ENCODE measurements around the gene PPP1R8. TPM values are rescaled to one million over a fixed set of nuclear protein-coding genes. Genes with fewer than 3 reads are reported as not detected.
A peak's percentile ranks its signal among the peaks of the same experiment; 100 is the strongest.

PPP1R8 gene
- total and polyA plus RNA-seq, 4 donors: 43.8 to 57.5 (median 53.8) TPM

GRCh38 chr1:27886353-27886679 lies 55.7 kb downstream of the PPP1R8 start:
- H3K27ac ChIP-seq (ENCODE audit: low read depth, low read length): no peak overlapping the region
- H3K4me1 ChIP-seq (ENCODE audit: control insufficient read depth, insufficient read depth, low read length): no peaks in the 10 kb centered on the region
- H3K27me3 ChIP-seq (ENCODE audit: control insufficient read depth, insufficient read depth, low read length): no peaks in the 10 kb centered on the region
- WGBS (ENCODE audit: insufficient coverage): no CpG with 5 or more reads among the region's 2 CpGs
- no peaks in the 10 kb centered on the region for H3K9me3 ChIP-seq (ENCODE audit: control insufficient read depth, insufficient read depth, low read length)
- no peak overlapping the region for H3K4me3 ChIP-seq (ENCODE audit: low read depth, low read length)
- peaks cover 38% of the 10 kb centered on the region for H3K36me3 ChIP-seq (ENCODE audit: control insufficient read depth, insufficient read depth, low read length)
- no peak for DNase-seq (ENCODE audit: low read depth in 4 of 6, low spot score in 6 of 6)

GRCh38 chr1:27886744-27887143 lies 56.2 kb downstream of the PPP1R8 start:
- 100% methylated on average over 1 of the region's 3 CpGs for WGBS (ENCODE audit: insufficient coverage)
- DNase-seq (ENCODE audit: low read depth in 4 of 6, low spot score in 6 of 6): no peak
- Histone ChIP-seq H3K9me3 (ENCODE audit: control insufficient read depth, insufficient read depth, low read length) (no peaks in the 10 kb centered on the region), H3K4me3 (ENCODE audit: low read depth, low read length) (no peak overlapping the region), H3K36me3 (ENCODE audit: control insufficient read depth, insufficient read depth, low read length) (peaks cover 36% of the 10 kb centered on the region), H3K27ac (ENCODE audit: low read depth, low read length) (no peak overlapping the region), H3K4me1 (ENCODE audit: control insufficient read depth, insufficient read depth, low read length) (no peaks in the 10 kb centered on the region), H3K27me3 (ENCODE audit: control insufficient read depth, insufficient read depth, low read length) (no peaks in the 10 kb centered on the region)

GRCh38 chr1:27887215-27888021 lies 56.8 kb downstream of the PPP1R8 start:
- H3K27ac ChIP-seq (ENCODE audit: low read depth, low read length): no peak overlapping the region
- no peak for DNase-seq (ENCODE audit: low read depth in 4 of 6, low spot score in 6 of 6)
- no peak overlapping the region for H3K4me3 ChIP-seq (ENCODE audit: low read depth, low read length)
- H3K27me3 ChIP-seq (ENCODE audit: control insufficient read depth, insufficient read depth, low read length): no peaks in the 10 kb centered on the region
- H3K9me3 ChIP-seq (ENCODE audit: control insufficient read depth, insufficient read depth, low read length): no peaks in the 10 kb centered on the region
- WGBS (ENCODE audit: insufficient coverage): 78% methylated on average over 6 of the region's 8 CpGs
- peaks cover 29% of the 10 kb centered on the region for H3K36me3 ChIP-seq (ENCODE audit: control insufficient read depth, insufficient read depth, low read length)
- no peaks in the 10 kb centered on the region for H3K4me1 ChIP-seq (ENCODE audit: control insufficient read depth, insufficient read depth, low read length)

- peaks cover 33% of the 10 kb centered on the region for H3K36me3 ChIP-seq (ENCODE audit: control insufficient read depth, insufficient read depth, low read length)
- DNase-seq (ENCODE audit: low read depth in 4 of 6, low spot score in 6 of 6): no peak
- no peaks in the 10 kb centered on the region for H3K9me3 ChIP-seq (ENCODE audit: control insufficient read depth, insufficient read depth, low read length)
- no peak overlapping the region for H3K4me3 ChIP-seq (ENCODE audit: low read depth, low read length)
- no peaks in the 10 kb centered on the region for H3K4me1 ChIP-seq (ENCODE audit: control insufficient read depth, insufficient read depth, low read length)
- no peak overlapping the region for H3K27ac ChIP-seq (ENCODE audit: low read depth, low read length)
- H3K27me3 ChIP-seq (ENCODE audit: control insufficient read depth, insufficient read depth, low read length): no peaks in the 10 kb centered on the region
- WGBS (ENCODE audit: insufficient coverage): 88% methylated on average over 3 of the region's 3 CpGs
These were observed 58.9 kb downstream of the PPP1R8 start for GRCh38 chr1:27889506-27889905.

GRCh38 chr1:27891196-27891889 lies 60.8 kb downstream of the PPP1R8 start:
- peaks cover 47% of the 10 kb centered on the region for H3K36me3 ChIP-seq (ENCODE audit: control insufficient read depth, insufficient read depth, low read length)
- H3K4me3 ChIP-seq (ENCODE audit: low read depth, low read length): no peak overlapping the region
- 92% methylated on average over 4 of the region's 7 CpGs for WGBS (ENCODE audit: insufficient coverage)
- H3K4me1 ChIP-seq (ENCODE audit: control insufficient read depth, insufficient read depth, low read length): no peaks in the 10 kb centered on the region
- H3K9me3 ChIP-seq (ENCODE audit: control insufficient read depth, insufficient read depth, low read length): no peaks in the 10 kb centered on the region
- no peak for DNase-seq (ENCODE audit: low read depth in 4 of 6, low spot score in 6 of 6)
- H3K27me3 ChIP-seq (ENCODE audit: control insufficient read depth, insufficient read depth, low read length): no peaks in the 10 kb centered on the region
- no peak overlapping the region for H3K27ac ChIP-seq (ENCODE audit: low read depth, low read length)

- 25% methylated on average over 1 of the region's 3 CpGs for WGBS (ENCODE audit: insufficient coverage)
These were observed 63.9 kb downstream of the PPP1R8 start for GRCh38 chr1:27894521-27894920.

More at GRCh38 chr1:27894521-27894920, 63.9 kb downstream of the PPP1R8 start:
- no peak overlapping the region for H3K27ac ChIP-seq (ENCODE audit: low read depth, low read length)
- H3K36me3 ChIP-seq (ENCODE audit: control insufficient read depth, insufficient read depth, low read length): peaks cover 53% of the 10 kb centered on the region
- no peaks in the 10 kb centered on the region for H3K4me1 ChIP-seq (ENCODE audit: control insufficient read depth, insufficient read depth, low read length)
- DNase-seq (ENCODE audit: low read depth in 4 of 6, low spot score in 6 of 6): peak in 1 of 6 donors; percentile 41
- H3K9me3 ChIP-seq (ENCODE audit: control insufficient read depth, insufficient read depth, low read length): no peaks in the 10 kb centered on the region
- H3K27me3 ChIP-seq (ENCODE audit: control insufficient read depth, insufficient read depth, low read length): no peaks in the 10 kb centered on the region
- H3K4me3 ChIP-seq (ENCODE audit: low read depth, low read length): no peak overlapping the region

Small RNAs within 50 kb of the gene (small RNA-seq; reads per million reads assigned to genes)
- gene RNU6-1245P (ENCODE audit: low replicate concordance) (0.08 reads per million), gene SCARNA1 (ENCODE audit: low replicate concordance) (45.4 reads per million, percentile 97 among the genes with 10 or more reads in this experiment)

Other genes with a start within 250 kb of the PPP1R8 start
- 10 to 100 TPM; 13.2 to 22.8 TPM for gene AHDC1, start 226.6 kb upstream of the PPP1R8 start, total RNA-seq
- gene AHDC1, start 226.6 kb upstream of the PPP1R8 start, polyA plus RNA-seq (ENCODE audit: insufficient read length in 2 of 2): 10 to 100 TPM; 63.9 to 68.9 TPM
- 1 to 10 TPM; 5.3 to 8.5 TPM for gene FGR, start 195.6 kb upstream of the PPP1R8 start, total RNA-seq
- gene FGR, start 195.6 kb upstream of the PPP1R8 start, polyA plus RNA-seq (ENCODE audit: insufficient read length in 2 of 2): 1 to 10 TPM; 4.0 to 5.4 TPM
- gene IFI6, start 158.6 kb upstream of the PPP1R8 start, total RNA-seq: 100 to 1,000 TPM; 107 to 247 TPM
- gene IFI6, start 158.6 kb upstream of the PPP1R8 start, polyA plus RNA-seq (ENCODE audit: insufficient read length in 2 of 2): 100 to 1,000 TPM in 1 of 2 donors, 10 to 100 TPM in 1; 87.6 to 123 TPM
- 10 to 100 TPM; 11.4 to 22.1 TPM for gene FAM76A, start 104.8 kb upstream of the PPP1R8 start, total RNA-seq
- 10 to 100 TPM; 12.1 to 12.3 TPM for gene FAM76A, start 104.8 kb upstream of the PPP1R8 start, polyA plus RNA-seq (ENCODE audit: insufficient read length in 2 of 2)
- gene STX12, start 57.6 kb upstream of the PPP1R8 start, total RNA-seq: 100 to 1,000 TPM in 1 of 2 donors, 10 to 100 TPM in 1; 74.3 to 139 TPM
- gene STX12, start 57.6 kb upstream of the PPP1R8 start, polyA plus RNA-seq (ENCODE audit: insufficient read length in 2 of 2): 100 to 1,000 TPM in 1 of 2 donors, 10 to 100 TPM in 1; 92.1 to 121 TPM
- gene THEMIS2, start 41.8 kb downstream of the PPP1R8 start, total RNA-seq: 10 to 100 TPM in 1 of 2 donors, 1 to 10 TPM in 1; 7.4 to 14.6 TPM
- 1 to 10 TPM; 8.8 to 9.4 TPM for gene THEMIS2, start 41.8 kb downstream of the PPP1R8 start, polyA plus RNA-seq (ENCODE audit: insufficient read length in 2 of 2)
- gene RPA2, start 83.8 kb downstream of the PPP1R8 start, total RNA-seq: 10 to 100 TPM; 64.9 to 65.9 TPM
- gene RPA2, start 83.8 kb downstream of the PPP1R8 start, polyA plus RNA-seq (ENCODE audit: insufficient read length in 2 of 2): 10 to 100 TPM; 53.6 to 56.2 TPM
- 1 to 10 TPM in 1 of 2 donors, under 1 TPM in 1; 0.89 to 2.5 TPM for gene SMPDL3B, start 104.2 kb downstream of the PPP1R8 start, total RNA-seq
- 1 to 10 TPM; 1.0 to 1.4 TPM for gene SMPDL3B, start 104.2 kb downstream of the PPP1R8 start, polyA plus RNA-seq (ENCODE audit: insufficient read length in 2 of 2)
- gene XKR8, start 129.2 kb downstream of the PPP1R8 start, total RNA-seq: 1 to 10 TPM; 2.4 to 3.2 TPM
- gene XKR8, start 129.2 kb downstream of the PPP1R8 start, polyA plus RNA-seq (ENCODE audit: insufficient read length in 2 of 2): 1 to 10 TPM; 8.7 to 9.9 TPM

Measured in spinal cord (tissue), 10 donors.